ENCODE measurements around the gene ROR1. TPM values are rescaled to one million over a fixed set of nuclear protein-coding genes. Genes with fewer than 3 reads are reported as not detected.

Gene ROR1
- total RNA-seq, 6 donors from 2014 or later: 19.7 to 39.8 (median 28.5) TPM

DNA sequence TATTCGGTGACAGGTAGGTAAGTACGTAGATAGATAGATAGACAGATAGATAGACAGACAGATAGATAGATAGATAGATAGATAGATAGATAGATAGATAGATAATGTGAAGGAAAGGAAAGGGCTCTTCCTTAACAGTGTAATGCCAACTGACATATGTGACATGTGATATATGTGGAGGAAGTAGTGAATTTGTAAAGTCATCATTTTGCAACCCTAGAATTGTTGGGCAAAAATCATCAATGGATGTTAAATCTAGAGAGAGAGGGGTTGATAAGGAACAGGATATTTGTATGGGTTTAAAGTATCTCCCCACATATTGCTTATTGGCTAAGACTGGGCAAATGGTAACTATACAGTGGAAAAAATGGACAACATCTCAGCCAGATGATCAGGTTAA, 166.6 kb downstream of the ROR1 start:
- WGBS, 2 donors: 83 to 94% methylated on average over 2 of the region's 2 CpGs
- H3K36me3 ChIP-seq: no peaks in the 10 kb centered on the region
- no peak overlapping the region for H3K27ac ChIP-seq
- H3K27me3 ChIP-seq: no peaks in the 10 kb centered on the region
- TF ChIP-seq POLR2A (IDR thresholded peaks at IDR 0.05) (no peak), EP300 (IDR thresholded peaks at IDR 0.05) (no peak), POLR2AphosphoS5 (IDR thresholded peaks at IDR 0.05) (no peak)
- TF ChIP-seq, protein P1, sequence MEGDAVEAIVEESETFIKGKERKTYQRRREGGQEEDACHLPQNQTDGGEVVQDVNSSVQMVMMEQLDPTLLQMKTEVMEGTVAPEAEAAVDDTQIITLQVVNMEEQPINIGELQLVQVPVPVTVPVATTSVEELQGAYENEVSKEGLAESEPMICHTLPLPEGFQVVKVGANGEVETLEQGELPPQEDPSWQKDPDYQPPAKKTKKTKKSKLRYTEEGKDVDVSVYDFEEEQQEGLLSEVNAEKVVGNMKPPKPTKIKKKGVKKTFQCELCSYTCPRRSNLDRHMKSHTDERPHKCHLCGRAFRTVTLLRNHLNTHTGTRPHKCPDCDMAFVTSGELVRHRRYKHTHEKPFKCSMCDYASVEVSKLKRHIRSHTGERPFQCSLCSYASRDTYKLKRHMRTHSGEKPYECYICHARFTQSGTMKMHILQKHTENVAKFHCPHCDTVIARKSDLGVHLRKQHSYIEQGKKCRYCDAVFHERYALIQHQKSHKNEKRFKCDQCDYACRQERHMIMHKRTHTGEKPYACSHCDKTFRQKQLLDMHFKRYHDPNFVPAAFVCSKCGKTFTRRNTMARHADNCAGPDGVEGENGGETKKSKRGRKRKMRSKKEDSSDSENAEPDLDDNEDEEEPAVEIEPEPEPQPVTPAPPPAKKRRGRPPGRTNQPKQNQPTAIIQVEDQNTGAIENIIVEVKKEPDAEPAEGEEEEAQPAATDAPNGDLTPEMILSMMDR (IDR thresholded peaks at IDR 0.05): no peak
- DNase-seq: no peak
- no peaks in the 10 kb centered on the region for H3K9me3 ChIP-seq
- H3K4me1 ChIP-seq: peaks cover 0 to 1% (median 0%) of the 10 kb centered on the region in 4 donors
- no peak for ATAC-seq (ENCODE audit: low FRiP score in 2 of 2)
- H3K4me3 ChIP-seq: no peak overlapping the region

DNA sequence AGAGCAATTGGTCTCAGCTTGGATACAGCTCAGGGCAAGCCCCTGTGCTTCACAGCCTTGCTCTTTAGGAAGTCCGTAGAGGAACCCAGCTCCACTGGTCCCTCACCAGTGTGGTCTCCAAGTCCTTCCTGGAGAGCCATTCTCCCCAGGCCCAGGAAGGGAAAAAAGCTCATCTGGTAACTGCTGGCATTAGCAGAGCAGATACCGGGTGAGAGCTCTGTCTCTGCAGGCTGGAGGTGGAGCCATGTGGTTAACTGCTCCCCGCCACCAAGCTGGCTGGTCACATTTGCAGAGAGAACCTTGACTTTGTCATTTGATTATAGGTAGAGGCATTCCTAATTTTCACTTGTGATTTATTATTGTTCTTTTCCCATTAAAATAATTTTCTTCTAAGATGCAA, 169.6 kb downstream of the ROR1 start:
- ATAC-seq (ENCODE audit: low FRiP score in 2 of 2) (no peak), DNase-seq (no peak)
- Histone ChIP-seq H3K9me3 (no peaks in the 10 kb centered on the region), H3K4me1 (peaks cover 0 to 2% (median 0%) of the 10 kb centered on the region in 4 donors), H3K27ac (no peak overlapping the region), H3K27me3 (no peaks in the 10 kb centered on the region), H3K36me3 (no peaks in the 10 kb centered on the region), H3K4me3 (no peak overlapping the region)
- 61 to 80% methylated on average over 2 to 3 of the region's 3 CpGs for WGBS, 2 donors
- TF ChIP-seq, protein P1 (IDR thresholded peaks at IDR 0.05): no peak
- no peak for TF ChIP-seq POLR2A (IDR thresholded peaks at IDR 0.05)

DNA sequence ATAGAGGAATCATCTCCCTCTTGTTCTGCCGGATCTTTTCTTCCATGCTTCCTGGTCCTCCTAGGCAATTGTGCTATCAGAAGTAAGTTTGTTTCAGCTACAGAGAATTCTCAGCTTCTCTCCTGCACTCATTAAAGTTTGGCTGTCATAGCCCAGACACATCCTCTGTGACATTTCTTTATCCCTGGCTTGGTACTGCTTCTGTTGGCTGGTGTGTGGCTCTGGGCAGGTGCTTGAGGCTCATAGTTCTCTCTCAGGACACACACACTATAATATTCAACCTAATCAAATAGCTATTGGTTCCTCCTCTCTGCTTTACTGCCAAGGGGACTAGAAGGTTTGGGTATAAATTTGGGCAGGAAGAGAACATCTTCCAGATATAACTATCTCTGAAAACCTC, 172.1 kb downstream of the ROR1 start:
- H3K27ac ChIP-seq: no peak overlapping the region
- 76 to 85% methylated on average over 1 of the region's 1 CpG for WGBS, 2 donors
- no peaks in the 10 kb centered on the region for H3K36me3 ChIP-seq
- H3K9me3 ChIP-seq: no peaks in the 10 kb centered on the region
- TF ChIP-seq EP300 (IDR thresholded peaks at IDR 0.05) (no peak), POLR2A (IDR thresholded peaks at IDR 0.05) (no peak), POLR2AphosphoS5 (IDR thresholded peaks at IDR 0.05) (no peak)
- TF ChIP-seq, protein P1 (IDR thresholded peaks at IDR 0.05): no peak
- ATAC-seq (ENCODE audit: low FRiP score in 2 of 2) (no peak), DNase-seq (no peak)
- peaks cover 2 to 20% (median 7%) of the 10 kb centered on the region in 4 donors for H3K4me1 ChIP-seq
- H3K4me3 ChIP-seq: no peak overlapping the region
- H3K27me3 ChIP-seq: no peaks in the 10 kb centered on the region

DNA sequence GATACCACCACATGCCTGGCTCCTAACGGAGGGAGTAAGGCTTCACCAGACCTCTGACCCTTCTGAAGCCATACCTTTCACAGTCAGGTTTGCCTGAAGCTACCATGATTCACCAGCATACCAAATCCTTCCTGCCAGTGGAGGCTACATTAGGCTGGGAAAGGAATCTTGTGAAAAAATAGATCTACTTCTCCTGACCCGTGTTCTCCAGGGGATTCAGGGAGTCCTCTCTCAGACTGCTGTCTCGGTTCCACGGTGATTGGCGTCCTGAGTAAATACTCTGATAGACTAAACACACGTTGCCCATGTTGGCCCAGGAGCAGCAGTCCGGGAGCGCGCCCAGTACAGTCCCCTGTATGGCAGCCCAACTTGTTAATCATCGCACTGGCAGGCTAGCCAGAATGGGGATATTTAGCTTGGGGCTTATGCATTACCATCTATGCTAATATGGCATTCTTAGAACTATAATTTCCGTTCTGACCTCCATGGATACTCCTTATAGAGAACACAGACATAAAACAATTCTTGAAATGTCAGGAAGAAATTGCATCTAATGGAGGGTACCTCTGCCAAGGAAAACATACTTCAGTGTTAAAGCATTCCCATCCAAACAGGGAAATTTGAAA, 173.2 kb downstream of the ROR1 start:
- Histone ChIP-seq H3K27ac (no peak overlapping the region), H3K36me3 (no peaks in the 10 kb centered on the region), H3K9me3 (no peaks in the 10 kb centered on the region), H3K4me1 (peaks cover 2 to 25% (median 7%) of the 10 kb centered on the region in 4 donors), H3K4me3 (no peak overlapping the region), H3K27me3 (no peaks in the 10 kb centered on the region)
- TF ChIP-seq POLR2A (IDR thresholded peaks at IDR 0.05) (no peak), POLR2AphosphoS5 (IDR thresholded peaks at IDR 0.05) (no peak)
- peak in 1 of 2 donors; percentile 25 for DNase-seq
- peak in 1 of 2 donors; percentile 22 for ATAC-seq (ENCODE audit: low FRiP score in 2 of 2)
- 68 to 80% methylated on average over 11 of the region's 11 CpGs for WGBS, 2 donors

DNA sequence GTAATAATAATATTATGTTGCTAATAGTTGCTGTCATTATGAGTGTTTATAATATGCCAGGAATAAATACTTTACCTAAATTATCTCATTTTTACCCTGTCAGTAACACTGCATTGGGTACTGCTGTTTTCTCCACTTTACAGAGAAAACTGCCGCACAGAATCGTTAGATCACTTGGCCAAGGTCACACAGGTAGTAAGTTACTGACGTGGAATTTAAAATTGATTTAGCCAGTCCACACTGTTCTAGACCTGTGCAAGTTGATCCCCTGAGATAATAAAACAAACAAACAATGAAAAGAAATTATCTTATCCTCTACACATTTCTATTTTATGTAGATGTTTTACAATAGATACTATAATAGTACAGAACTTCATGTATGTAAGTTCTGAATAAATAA, 174.1 kb downstream of the ROR1 start:
- no peak for TF ChIP-seq POLR2AphosphoS5 (IDR thresholded peaks at IDR 0.05)
- TF ChIP-seq, protein P1 (IDR thresholded peaks at IDR 0.05): no peak
- TF ChIP-seq EP300 (IDR thresholded peaks at IDR 0.05): no peak
- no peak for TF ChIP-seq POLR2A (IDR thresholded peaks at IDR 0.05)
- DNase-seq (no peak), ATAC-seq (ENCODE audit: low FRiP score in 2 of 2) (no peak)
- Histone ChIP-seq H3K36me3 (no peaks in the 10 kb centered on the region), H3K27me3 (no peaks in the 10 kb centered on the region), H3K4me3 (no peak overlapping the region), H3K4me1 (peaks cover 2 to 25% (median 7%) of the 10 kb centered on the region in 4 donors), H3K27ac (no peak overlapping the region), H3K9me3 (no peaks in the 10 kb centered on the region)
- WGBS, 2 donors: 87 to 94% methylated on average over 3 of the region's 3 CpGs
